GF-D8 (cell line): ENCODE data around the gene ADGRA1.

ENCODE experiments used
- DNase-seq: peaks from one replicate; lab custom pipeline; 2025; lab: John Stamatoyannopoulos, UW

ADGRA1 gene

GRCh38 chr10:133180192-133180964, 92.7 kb downstream of the ADGRA1 start:
- no peak for DNase-seq

GRCh38 chr10:133180965-133181639, 93.4 kb downstream of the ADGRA1 start:
- no peak for DNase-seq
